Measurements from ENCODE around the gene ASTN2.
"Not testable (repeated sequence)": the region's sequence is repeated elsewhere in the genome, so short reads cannot be mapped to it uniquely, and the experiment has no call there.

Gene ASTN2

GRCh38 chr9:116849721-116850120, 565.1 kb downstream of the ASTN2 start:
- no peak for DNase-seq (ENCODE audit: extremely low spot score)
- POLR2A ChIA-PET: no interaction called here
- no peak for TF ChIP-seq CTCF (IDR thresholded peaks at IDR 0.05; ENCODE audit: control extremely low read depth, extremely low read depth, low read depth, missing control alignments)
- CTCF ChIA-PET: interaction anchor here (7.8 kb wide), 1 partner anchor 11 kb away, joined by 87 read pairs; no protein-coding TSS in a partner anchor

- no peak for TF ChIP-seq CTCF (IDR thresholded peaks at IDR 0.05; ENCODE audit: control extremely low read depth, extremely low read depth, low read depth, missing control alignments)
- DNase-seq (ENCODE audit: extremely low spot score): no peak
- ChIA-PET CTCF (interaction anchor here (0.9 to 3.6 kb wide), 4 partner anchors 13 to 108 kb away, joined by 3 to 17 read pairs (median 6); no protein-coding TSS in a partner anchor), POLR2A (no interaction called here)
Observed at GRCh38 chr9:116844621-116845020, 570.2 kb downstream of the ASTN2 start.

- POLR2A ChIA-PET: no interaction called here
- CTCF ChIA-PET: interaction anchor here (0.9 to 3.6 kb wide), 5 partner anchors 12 to 107 kb away, joined by 3 to 17 read pairs (median 5); no protein-coding TSS in a partner anchor
- TF ChIP-seq CTCF (IDR thresholded peaks at IDR 0.05; ENCODE audit: control extremely low read depth, extremely low read depth, low read depth, missing control alignments): no peak
- no peak for DNase-seq (ENCODE audit: extremely low spot score)
Observed at GRCh38 chr9:116843863-116844620, 570.8 kb downstream of the ASTN2 start.

- ChIA-PET CTCF (interaction anchor here (1.4 to 3.6 kb wide), 3 partner anchors 9 to 106 kb away, joined by 3 to 17 read pairs (median 7); no protein-coding TSS in a partner anchor), POLR2A (no interaction called here)
- no peak for DNase-seq (ENCODE audit: extremely low spot score)
- no peak for TF ChIP-seq CTCF (IDR thresholded peaks at IDR 0.05; ENCODE audit: control extremely low read depth, extremely low read depth, low read depth, missing control alignments)
Observed at GRCh38 chr9:116842658-116843057, 572.2 kb downstream of the ASTN2 start.

- DNase-seq (ENCODE audit: extremely low spot score); POLR2A ChIA-PET: not testable (repeated sequence)
- CTCF ChIA-PET: interaction anchor here (1.0 to 2.5 kb wide), 3 partner anchors 15 to 71 kb away, joined by 3 to 7 read pairs (median 4); no protein-coding TSS in a partner anchor
Observed at GRCh38 chr9:116838468-116838867, 576.4 kb downstream of the ASTN2 start.

GRCh38 chr9:116837018-116837989, 577.6 kb downstream of the ASTN2 start:
- no peak for TF ChIP-seq CTCF (IDR thresholded peaks at IDR 0.05; ENCODE audit: control extremely low read depth, extremely low read depth, low read depth, missing control alignments)
- CTCF ChIA-PET: interaction anchor here (1.1 to 2.5 kb wide), 3 partner anchors 16 to 24 kb away, joined by 4 to 9 read pairs (median 7); no protein-coding TSS in a partner anchor
- no peak for DNase-seq (ENCODE audit: extremely low spot score)
- POLR2A ChIA-PET: interaction anchor here (0.5 kb wide), 1 partner anchor 25 kb away, joined by 4 read pairs; no protein-coding TSS in a partner anchor

- POLR2A ChIA-PET; DNase-seq (ENCODE audit: extremely low spot score): not testable (repeated sequence)
- CTCF ChIA-PET: interaction anchor here (1.6 kb wide), 1 partner anchor 30 kb away, joined by 5 read pairs; no protein-coding TSS in a partner anchor
Observed at GRCh38 chr9:116830321-116830720, 584.5 kb downstream of the ASTN2 start.

All from GM10248 (cell line).